ENCODE data around the gene ANGPTL1. TPM values are rescaled to one million over a fixed set of nuclear protein-coding genes. Genes with fewer than 3 reads are reported as not detected.
A peak's percentile ranks its signal among the peaks of the same experiment; 100 is the strongest.
"Not testable (repeated sequence)": the region's sequence is repeated elsewhere in the genome, so short reads cannot be mapped to it uniquely, and the experiment has no call there.

The ANGPTL1 gene
- total RNA-seq, 1 experiment from 2014 or later, result not detected

DNA sequence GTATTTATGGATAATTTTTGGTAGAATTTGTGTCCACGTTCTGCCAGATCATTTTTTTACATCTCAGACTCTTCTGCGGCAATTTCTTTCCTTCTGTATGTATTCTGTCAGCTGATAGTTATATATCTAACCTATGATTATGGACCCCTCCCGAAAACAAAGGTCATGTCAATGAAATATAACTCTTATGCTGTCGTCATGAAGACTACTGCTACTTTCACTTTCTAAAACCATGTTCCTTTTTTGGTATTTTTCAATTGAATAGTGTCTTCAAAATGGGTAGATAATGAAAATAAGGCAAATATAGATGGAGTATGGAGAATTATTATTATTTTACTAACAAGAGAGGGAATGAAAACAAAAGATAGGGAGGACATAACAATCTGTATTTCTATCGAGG is 3.2 kb downstream of the ANGPTL1 start:
- no peak for DNase-seq (ENCODE audit: low spot score)

DNA sequence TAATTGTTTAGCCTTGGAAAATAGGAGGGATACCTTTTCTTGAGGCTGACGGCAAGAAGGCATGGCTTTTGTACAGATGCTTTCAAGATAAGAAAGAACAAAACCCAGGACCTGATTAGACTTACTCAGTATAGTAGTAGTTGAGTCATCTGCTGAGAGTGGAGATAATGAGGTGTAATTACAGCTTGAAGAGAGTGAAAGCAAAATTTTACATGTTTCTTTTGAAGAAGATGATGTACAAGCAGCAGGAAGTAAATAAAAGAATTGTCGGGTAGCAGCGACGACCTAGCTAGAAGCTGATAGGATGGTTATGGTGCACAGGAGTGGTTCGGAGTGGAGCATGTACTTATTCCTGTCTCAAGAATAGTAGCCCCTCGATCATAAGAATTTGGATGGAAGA is 6.6 kb downstream of the ANGPTL1 start:
- no peak for DNase-seq (ENCODE audit: low spot score)

DNA sequence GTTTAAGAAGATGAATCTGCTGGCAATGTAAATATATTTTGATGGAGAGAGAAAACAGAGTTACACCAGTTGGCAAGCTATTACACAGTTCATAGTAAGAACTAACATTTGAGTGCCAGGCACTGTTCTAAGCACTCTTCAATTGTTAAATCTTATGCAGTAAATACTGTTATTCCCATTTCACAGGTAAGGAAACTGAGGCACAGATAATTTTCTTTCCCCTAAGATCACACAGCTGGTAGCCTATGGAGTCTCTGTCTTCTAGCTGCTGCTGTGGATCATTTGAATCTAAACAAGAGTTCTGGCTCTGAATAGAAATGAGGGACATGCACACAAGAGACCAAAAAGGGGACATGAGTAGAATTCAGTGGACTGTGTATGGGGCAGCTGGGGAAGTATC is 8.0 kb downstream of the ANGPTL1 start:
- DNase-seq (ENCODE audit: low spot score), result no peak

DNA sequence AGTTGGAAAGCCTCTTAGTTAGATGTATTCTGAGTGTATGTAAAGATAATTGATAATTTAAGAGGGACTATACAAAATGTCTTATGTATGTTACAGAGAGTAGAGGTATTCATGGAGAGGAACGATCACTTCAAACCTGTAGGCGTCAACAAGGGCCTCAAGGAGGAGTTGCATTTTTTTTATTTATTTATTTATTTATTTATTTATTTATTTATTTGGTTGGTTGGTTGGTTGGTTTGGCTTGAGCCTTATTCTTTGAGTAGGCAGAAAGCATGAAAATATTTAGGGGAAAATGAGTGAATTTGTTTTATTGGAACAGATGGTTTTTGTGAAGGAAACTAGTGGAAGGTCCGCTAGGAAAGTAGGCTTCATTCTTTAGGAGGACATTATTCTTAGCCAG is 8.5 kb downstream of the ANGPTL1 start:
- no peak for DNase-seq (ENCODE audit: low spot score)

DNA sequence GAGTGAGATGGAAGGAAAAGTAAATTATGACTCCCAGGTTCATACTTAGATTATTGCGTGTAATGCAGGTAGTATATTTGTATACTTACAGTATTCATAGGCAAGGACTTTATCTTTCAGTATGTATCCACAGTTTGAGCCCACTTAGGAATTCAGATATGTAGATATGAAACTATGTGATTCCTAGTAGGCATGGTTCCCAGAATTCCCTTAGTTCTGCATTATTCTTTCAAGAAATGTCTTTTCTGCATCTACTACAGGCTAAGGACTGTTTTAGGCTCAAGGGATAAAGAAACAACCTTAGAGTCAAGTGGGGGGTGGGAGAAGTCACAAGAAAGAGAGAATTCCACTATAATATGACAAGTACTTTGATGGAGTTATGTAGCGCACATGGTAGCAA is 13.8 kb downstream of the ANGPTL1 start:
- no peak for DNase-seq (ENCODE audit: low spot score)

DNA sequence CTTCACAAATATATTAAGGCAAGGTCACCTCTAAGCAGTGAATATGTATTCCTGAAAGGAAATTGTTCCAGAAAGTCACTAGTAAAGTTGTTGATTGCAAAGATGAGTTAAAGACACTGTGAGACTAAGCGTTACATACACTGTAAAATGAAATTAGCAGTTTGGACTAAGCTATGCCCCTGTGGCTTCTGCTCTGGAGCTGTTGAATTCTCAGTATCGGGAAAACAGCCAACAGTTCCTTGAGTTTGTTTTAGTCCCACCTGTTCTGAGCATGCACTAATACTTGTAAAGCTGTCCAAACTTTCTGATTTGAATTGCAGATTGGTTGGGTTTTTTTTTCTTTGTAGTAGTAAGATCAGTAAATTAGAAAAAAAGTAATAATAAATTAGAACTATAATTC is 21.0 kb downstream of the ANGPTL1 start:
- no peak for DNase-seq (ENCODE audit: low spot score)

DNA sequence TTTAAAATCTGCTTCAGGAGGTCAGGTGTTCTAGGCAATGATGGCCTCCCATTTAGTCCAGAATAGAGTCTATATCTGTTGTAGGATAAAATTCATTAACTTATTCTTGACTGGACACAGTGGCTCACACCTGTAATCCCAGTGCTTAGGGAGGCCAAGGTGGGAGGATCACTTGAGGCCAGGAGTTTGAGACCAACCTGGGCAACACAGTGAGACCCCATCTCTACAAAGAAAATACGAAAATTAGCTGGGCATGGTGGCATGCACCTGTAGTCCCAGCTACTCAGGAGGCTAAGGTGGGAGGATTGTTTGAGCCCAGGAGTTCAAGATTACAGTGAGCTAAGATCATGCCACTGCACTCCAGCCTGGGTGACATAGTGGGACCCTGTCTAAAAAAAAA is 23.0 kb downstream of the ANGPTL1 start:
- not testable (repeated sequence) for DNase-seq (ENCODE audit: low spot score)

DNA sequence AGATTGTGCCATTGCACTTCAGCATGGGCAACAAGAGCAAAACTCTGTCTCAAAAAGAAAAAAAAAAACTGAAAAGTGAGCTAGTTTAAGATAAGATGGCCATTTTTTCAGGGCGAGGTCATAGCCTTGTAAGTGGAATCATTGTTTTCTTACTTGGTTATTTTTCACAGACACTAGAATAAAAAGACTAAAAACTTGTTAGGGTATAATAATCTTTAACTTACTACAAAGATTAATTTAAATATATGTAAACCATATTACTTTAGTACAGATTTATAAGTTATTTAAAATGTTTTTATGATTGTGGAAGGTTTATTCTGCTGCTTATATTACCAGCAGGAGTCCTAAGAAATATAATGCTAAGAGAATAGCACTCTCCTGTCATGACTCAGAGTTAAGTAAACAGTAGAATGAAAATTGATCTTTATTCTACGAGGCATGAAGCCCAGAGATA is 23.5 kb downstream of the ANGPTL1 start:
- DNase-seq (ENCODE audit: low spot score), result peak; percentile 38

DNA sequence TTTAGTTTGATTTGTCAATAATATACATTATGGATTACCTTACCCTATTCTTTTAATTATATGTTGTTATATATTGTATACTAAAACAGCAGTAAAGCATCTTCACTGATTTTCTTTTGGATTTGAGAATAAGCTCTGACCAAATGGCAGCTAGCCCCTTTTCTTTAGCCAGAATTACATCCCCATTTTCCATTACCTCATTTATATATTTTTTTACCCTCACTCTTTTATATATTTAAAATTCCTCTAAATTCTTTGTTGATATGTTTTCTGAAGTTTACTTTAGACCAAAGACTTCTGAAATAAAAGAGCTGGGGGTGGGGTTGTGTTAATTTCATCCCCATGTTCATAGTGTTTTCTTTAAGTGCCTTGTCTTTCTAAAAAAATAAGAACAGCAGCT is 24.6 kb downstream of the ANGPTL1 start:
- no peak for DNase-seq (ENCODE audit: low spot score)

DNA sequence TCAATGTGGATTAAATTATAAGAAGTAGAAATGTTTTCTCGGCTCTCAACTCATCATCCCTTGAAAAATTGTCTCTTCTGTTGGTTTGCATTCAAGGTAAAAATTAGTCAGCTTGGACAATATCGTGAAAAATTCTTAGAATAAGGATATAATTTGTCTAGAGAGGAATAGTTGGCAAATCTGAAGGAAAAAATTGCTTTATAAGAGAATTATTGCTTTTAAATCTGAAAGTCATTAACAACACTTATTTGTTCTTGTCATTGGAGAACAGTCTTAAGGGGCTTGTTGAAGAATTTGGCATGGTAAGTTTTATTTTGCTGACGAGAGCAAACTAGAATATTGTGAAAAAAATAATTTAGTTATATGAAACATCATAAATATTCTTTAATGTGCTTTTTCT is 26.4 kb downstream of the ANGPTL1 start:
- no peak for DNase-seq (ENCODE audit: low spot score)

DNA sequence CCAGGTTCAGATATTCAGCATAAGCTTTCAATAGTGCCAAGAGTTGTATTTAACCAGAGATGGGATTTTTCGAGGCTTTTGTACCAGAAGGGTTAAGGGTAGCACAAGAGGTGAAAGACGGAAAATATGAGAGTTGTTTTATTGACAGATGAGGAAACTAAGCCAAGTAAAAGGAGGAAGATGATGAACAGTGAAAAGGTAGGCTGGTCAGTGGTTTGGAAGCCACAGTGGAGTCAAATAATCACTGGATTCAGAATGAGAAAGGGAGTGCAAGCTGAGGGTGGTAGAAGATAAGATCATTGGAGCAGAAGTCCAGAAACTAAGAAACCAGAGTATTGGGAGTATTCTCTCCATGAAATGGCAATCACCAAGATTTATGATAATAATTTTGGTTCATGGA is 45.7 kb downstream of the ANGPTL1 start:
- DNase-seq (ENCODE audit: low spot score), result no peak

DNA sequence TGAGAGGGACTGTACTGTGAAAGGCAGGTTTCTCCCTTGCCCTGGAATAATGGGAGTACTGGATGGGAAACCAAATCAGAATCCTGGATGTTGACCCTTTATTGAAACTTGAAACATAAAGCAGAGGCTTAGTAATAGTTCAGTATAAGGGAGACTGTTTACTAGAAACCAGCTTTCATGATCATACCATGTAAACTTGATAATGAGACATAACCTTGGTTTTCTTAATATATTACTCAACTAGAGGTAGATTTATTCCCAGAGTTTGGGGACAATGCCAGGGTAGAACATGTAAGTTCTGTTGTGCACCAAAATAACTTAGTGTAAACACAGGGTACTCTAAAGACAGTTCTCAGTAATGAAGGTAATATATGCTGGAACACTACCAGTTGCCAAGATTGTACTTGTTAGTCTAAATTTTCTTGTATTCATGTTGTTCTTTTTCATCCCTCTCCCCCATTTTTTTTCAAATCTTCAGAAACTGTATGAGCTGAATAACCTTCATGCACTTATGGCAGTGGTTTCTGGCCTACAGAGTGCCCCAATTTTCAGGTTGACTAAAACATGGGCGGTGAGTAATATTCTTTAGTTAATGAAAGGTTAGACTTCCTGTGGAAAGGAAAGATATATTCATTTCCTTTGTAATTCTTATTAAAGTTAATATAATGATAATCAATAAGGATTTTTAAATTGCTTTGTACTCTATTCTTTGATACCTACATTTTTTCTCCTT is 49.6 kb downstream of the ANGPTL1 start:
- no peak for DNase-seq (ENCODE audit: low spot score)

DNA sequence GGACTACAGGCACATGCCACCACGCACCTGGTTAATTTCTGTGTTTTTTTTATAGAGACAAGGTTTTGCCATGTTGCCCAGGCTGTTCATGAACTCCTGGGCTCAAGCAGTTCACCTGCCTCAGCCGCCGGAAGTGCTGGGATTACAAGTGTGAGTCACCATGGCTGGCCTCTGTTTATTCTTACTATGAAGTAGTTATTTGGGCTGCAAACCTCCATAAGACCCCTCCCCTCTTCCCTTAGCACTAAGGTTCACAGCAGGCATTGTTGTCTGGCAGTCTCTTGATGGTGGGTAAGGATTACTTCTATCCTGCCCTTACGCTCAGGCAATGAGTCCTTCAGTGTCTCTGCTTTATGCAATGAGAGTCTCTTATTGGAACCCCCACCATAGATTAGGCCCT is 51.8 kb downstream of the ANGPTL1 start:
- DNase-seq (ENCODE audit: low spot score), result no peak

DNA sequence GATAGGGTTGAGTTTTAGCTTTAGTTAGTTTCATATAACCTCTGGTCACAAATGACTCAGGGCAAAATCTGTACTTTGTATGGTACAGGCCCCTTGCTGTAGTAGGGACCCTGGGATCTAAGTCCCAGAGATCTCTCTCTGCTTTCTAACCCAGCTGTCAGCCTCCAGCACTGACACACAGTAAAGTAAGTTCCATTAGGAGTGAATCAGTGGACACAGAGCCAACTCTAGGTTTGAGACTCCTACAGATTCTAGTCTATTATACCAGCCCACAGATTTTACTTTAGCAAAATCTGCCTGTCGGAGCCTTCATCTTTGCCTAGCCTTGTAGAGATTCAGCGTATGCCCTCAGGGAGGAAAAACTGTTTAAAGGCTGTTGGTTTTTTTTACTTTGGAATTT is 52.5 kb downstream of the ANGPTL1 start:
- no peak for DNase-seq (ENCODE audit: low spot score)

DNA sequence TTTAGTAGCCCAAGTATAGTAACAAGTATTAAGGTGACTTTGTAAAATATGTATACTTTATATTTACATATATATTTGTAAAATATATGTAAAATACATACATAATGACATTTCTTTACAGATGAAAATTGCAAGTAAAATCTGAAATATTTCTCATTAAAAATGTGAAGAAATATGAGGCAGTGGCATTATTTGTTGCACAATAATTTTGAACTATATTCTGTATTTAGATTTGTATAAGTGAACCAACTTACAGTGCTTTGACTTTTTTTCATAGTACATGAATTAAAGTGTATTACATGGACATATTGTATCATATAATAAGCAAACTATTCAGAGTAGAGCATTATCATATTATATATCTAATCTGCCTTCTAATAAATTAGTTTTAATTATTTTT is 60.3 kb downstream of the ANGPTL1 start:
- DNase-seq (ENCODE audit: low spot score), result no peak

DNA sequence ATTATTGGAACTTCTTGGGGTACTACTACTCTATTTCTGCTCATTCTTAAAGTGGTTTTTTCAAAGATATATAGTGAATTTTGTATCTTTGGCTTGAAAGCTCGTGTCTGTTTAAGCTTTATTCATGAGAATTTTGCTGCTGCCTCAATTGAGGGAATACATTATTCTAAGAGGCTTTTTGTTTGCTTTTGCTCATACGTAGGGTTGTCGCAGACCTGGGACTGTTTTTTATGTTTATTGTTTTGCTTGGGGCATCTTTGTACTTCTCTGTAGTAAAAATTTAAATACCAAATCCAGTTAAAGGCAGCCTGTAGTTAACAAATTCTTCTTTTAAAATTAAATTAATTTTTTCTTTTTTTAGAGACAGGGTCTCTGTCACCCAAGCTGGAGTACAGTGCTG is 62.3 kb downstream of the ANGPTL1 start:
- DNase-seq (ENCODE audit: low spot score), result no peak

DNA sequence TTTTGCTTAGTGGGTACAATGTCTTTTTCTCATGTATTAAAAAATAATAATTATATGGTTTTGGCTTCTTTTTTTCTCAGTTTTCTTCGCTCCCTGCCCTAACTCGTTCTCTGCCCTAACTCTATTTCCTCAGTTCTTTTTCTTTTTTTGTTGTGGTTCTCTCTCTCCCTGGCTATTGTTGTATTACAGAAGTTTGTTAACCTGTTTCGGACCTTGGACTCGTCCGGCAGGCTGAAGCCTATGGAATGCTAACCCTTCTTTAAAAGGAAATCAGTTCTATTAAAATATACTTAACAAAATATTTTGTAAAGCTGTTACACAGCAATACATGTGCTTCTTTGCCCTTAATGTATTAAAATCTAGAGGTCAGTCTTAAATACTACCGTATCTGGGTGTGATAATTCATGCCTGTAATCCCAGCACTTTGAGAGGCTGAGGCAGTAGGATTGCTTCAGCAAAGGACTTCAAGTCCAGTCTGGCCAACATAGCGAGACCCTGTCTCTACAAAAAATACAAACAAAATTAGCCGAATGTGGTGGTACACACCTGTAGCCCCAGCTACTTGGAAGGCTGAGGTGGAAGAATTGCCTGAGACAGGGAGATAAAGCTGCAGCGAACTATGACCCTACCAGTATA is 64.1 kb downstream of the ANGPTL1 start:
- DNase-seq (ENCODE audit: low spot score), result no peak

DNA sequence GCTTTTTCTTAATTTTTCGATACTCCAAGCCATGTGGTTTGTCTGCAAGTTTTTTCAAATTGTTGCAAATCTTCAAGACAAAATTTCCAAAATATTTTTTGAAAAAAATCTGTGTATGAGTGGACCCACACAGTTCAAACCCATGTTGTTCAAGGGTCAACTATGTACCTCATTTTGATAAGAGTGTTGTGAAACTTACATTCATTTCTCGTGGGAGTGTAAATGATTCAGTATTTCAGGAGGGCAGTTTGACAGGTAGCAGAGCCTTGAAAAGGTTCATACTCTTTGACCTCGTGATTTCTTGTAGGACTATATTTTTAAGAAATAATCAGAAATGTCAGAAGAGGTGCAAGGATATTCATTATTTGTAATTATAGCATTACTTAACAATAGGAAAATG is 68.0 kb downstream of the ANGPTL1 start:
- no peak for DNase-seq (ENCODE audit: low spot score)

Other genes starting within 250 kb of the ANGPTL1 start
- gene RALGPS2, start 145.8 kb downstream of the ANGPTL1 start, total RNA-seq (2014; rRNA removed; shearing (Covaris generic)), result 11.3 and 11.6 TPM in 2 replicates
- gene FAM20B, start 154.8 kb upstream of the ANGPTL1 start, total RNA-seq (2014; rRNA removed; shearing (Covaris generic)), result 20.1 and 25.0 TPM in 2 replicates
- gene TOR3A, start 211.0 kb upstream of the ANGPTL1 start, total RNA-seq (2014; rRNA removed; shearing (Covaris generic)), result 36.9 and 41.8 TPM in 2 replicates

Data from HT-29 (cell line).